Left ventricle myocardium inferior (tissue), 1 donor: ENCODE results near the gene HFM1. TPM values are rescaled to one million over a fixed set of nuclear protein-coding genes. Genes with fewer than 3 reads are reported as not detected.

Experiments used
- DNase-seq: peaks from one replicate; pipeline ENCODE4 v3.0.0-alpha.2; 2020
- H3K27ac ChIP-seq: fragments of 200-600 bp; replicated peaks from 2 replicates; pipeline ENCODE4 v1.8.0; 2021
- H3K27me3 ChIP-seq: fragments of 200-600 bp; 2 replicates; pipeline ENCODE4 v1.8.0; 2021; ENCODE audit warnings: low read depth
- H3K36me3 ChIP-seq: fragments of 200-600 bp; 2 replicates; pipeline ENCODE4 v1.8.0; 2021
- H3K4me1 ChIP-seq: fragments of 200-600 bp; 2 replicates; pipeline ENCODE4 v1.8.0; 2021
- H3K4me3 ChIP-seq: fragments of 200-600 bp; 2 replicates; pipeline ENCODE4 v1.8.0; 2021; ENCODE audit warnings: mild to moderate bottlenecking, moderate library complexity
- H3K9me3 ChIP-seq: fragments of 200-600 bp; replicated peaks from 2 replicates; pipeline ENCODE4 v1.8.0; 2021
- CTCF ChIP-seq: fragments of 200-600 bp; IDR thresholded peaks from 2 replicates; pipeline ENCODE4 v1.8.0; 2021; ENCODE audit warnings: antibody characterized with exemption, mild to moderate bottlenecking, borderline replicate concordance
- intact Hi-C: fragments of 100-400 bp; cut with micrococcal nuclease; formaldehyde crosslinking; loops from one replicate; pipeline ENCODE4 v1.11.0; 2022
- total RNA-seq: library from RNA; stranded (reverse); fragmentation: NEBNext Ultra II Directional; extraction: Animal tissue kit (Norgen Biotek cat#: 25700); gene quantifications from one replicate; pipeline ENCODE4 v1.2.1, GENCODE V29; 2021
- donor health status: DM: no; HTN: yes; CAD: no; lungs with severe emphysema.

Gene HFM1
- total RNA-seq, 1 donor from 2014 or later, result 1.7 TPM

GRCh38 chr1:91346824-91347223, 57.8 kb downstream of the HFM1 start:
- DNase-seq, result no peak
- Histone ChIP-seq H3K4me1 (no peaks in the 10 kb centered on the region), H3K27ac (no peak overlapping the region), H3K9me3 (no peaks in the 10 kb centered on the region), H3K27me3 (no peaks in the 10 kb centered on the region), H3K36me3 (no peaks in the 10 kb centered on the region), H3K4me3 (no peak overlapping the region)
- intact Hi-C loops, result no loop called here
- no peak for TF ChIP-seq CTCF

GRCh38 chr1:91345395-91346005, 59.1 kb downstream of the HFM1 start:
- Histone ChIP-seq H3K36me3 (no peaks in the 10 kb centered on the region), H3K9me3 (no peaks in the 10 kb centered on the region), H3K4me1 (no peaks in the 10 kb centered on the region), H3K27ac (no peak overlapping the region), H3K4me3 (no peak overlapping the region), H3K27me3 (no peaks in the 10 kb centered on the region)
- DNase-seq, result no peak
- intact Hi-C loops, result no loop called here
- no peak for TF ChIP-seq CTCF

- H3K9me3 ChIP-seq, result no peaks in the 10 kb centered on the region
- no peak for TF ChIP-seq CTCF
- DNase-seq, result no peak
- no peak overlapping the region for H3K27ac ChIP-seq
- H3K4me3 ChIP-seq, result no peak overlapping the region
- H3K36me3 ChIP-seq, result no peaks in the 10 kb centered on the region
- no peaks in the 10 kb centered on the region for H3K27me3 ChIP-seq
- H3K4me1 ChIP-seq, result no peaks in the 10 kb centered on the region
- intact Hi-C loops, result no loop called here
These were observed 66.1 kb downstream of the HFM1 start for GRCh38 chr1:91338501-91338900.

GRCh38 chr1:91335603-91336002, 69.0 kb downstream of the HFM1 start:
- Histone ChIP-seq H3K4me3 (no peak overlapping the region), H3K4me1 (no peaks in the 10 kb centered on the region), H3K9me3 (peaks cover 18% of the 10 kb centered on the region), H3K36me3 (no peaks in the 10 kb centered on the region), H3K27me3 (no peaks in the 10 kb centered on the region), H3K27ac (no peak overlapping the region)
- intact Hi-C loops, result no loop called here
- DNase-seq, result no peak
- TF ChIP-seq CTCF, result no peak

- H3K4me1 ChIP-seq, result no peaks in the 10 kb centered on the region
- H3K27me3 ChIP-seq, result no peaks in the 10 kb centered on the region
- DNase-seq, result no peak
- intact Hi-C loops, result no loop called here
- H3K27ac ChIP-seq, result no peak overlapping the region
- peaks cover 2% of the 10 kb centered on the region for H3K36me3 ChIP-seq
- peaks cover 18% of the 10 kb centered on the region for H3K9me3 ChIP-seq
- no peak overlapping the region for H3K4me3 ChIP-seq
- no peak for TF ChIP-seq CTCF
These were observed 69.8 kb downstream of the HFM1 start for GRCh38 chr1:91334856-91335255.
